K562 (cell line): ENCODE results near the gene GPRIN3. TPM values are rescaled to one million over a fixed set of nuclear protein-coding genes. Genes with fewer than 3 reads are reported as not detected.

Experiments
- ATAC-seq: fragments of 200-7000 bp; cut with Tn5 transposase; 3 replicates; pipeline ENCODE4 v1.9.1; 2020; ENCODE audit warnings: moderate library complexity
- BruUV-seq: library from RNA; stranded (reverse); fragments of 400-500 nt; replicated peaks from 2 replicates; lab custom pipeline; 2021; lab: Mats Ljungman, UMichigan
- CTCF ChIA-PET: fragments of 300-600 bp; formaldehyde crosslinking; extraction: SDS; loops from one replicate; lab custom pipeline; 2021; ENCODE audit warnings: low intra/inter-chr PET ratio; lab: Yijun Ruan, JAX
- POLR2A ChIA-PET: fragments of 300-600, 350-650 bp; sonication (Branson Sonifier 250); formaldehyde crosslinking; extraction: SDS; loops from one replicate; lab custom pipeline; 2021; ENCODE audit warnings: antibody characterized with exemption, inconsistent platforms; lab: Yijun Ruan, JAX
- DNase-seq, 4 experiments: peaks; one replicate each; pipeline versions ENCODE4 v3.0.0 to v3.0.0-alpha.2; 2011 to 2018; ENCODE audit warnings: low spot score in 3 of 4, mixed read lengths in 3 of 4; ENCODE audit errors: extremely low read depth in 1 of 4
- FAIRE-seq: peaks from 2 replicates; lab custom pipeline; 2011; peaks lifted over from hg19 to GRCh38; lab: Jason Lieb, UNC
- H2AFZ ChIP-seq: 2 replicates; pipeline ENCODE4 v1.6.0; 2011; ENCODE audit warnings: low read depth, low read length, control low read depth, inconsistent platforms
- H3K27ac ChIP-seq: fragments of 200-600 bp; 3 replicates; pipeline ENCODE4 v1.8.0; 2011; ENCODE audit warnings: low read depth, mild to moderate bottlenecking, control low read depth, inconsistent platforms, low read length, moderate library complexity, mixed read lengths; ENCODE audit errors: extremely low read depth
- H3K27me3 ChIP-seq, 2 experiments: fragments of 300-600 bp in 1 of 2; 2 replicates in 1 of 2; 3 replicates in 1 of 2; pipeline versions ENCODE4 v1.6.0 to v1.8.0; 2011; ENCODE audit warnings: inconsistent platforms in 2 of 2, low read length in 2 of 2, mild to moderate bottlenecking in 1 of 2, mixed read lengths in 1 of 2, moderate library complexity in 1 of 2; ENCODE audit not compliant: control insufficient read depth in 2 of 2, insufficient read depth in 2 of 2
- H3K36me3 ChIP-seq: fragments of 300-600 bp; 3 replicates; pipeline ENCODE4 v1.8.0; 2011; ENCODE audit warnings: mild to moderate bottlenecking, low read length, inconsistent platforms; ENCODE audit not compliant: control insufficient read depth, insufficient read depth
- H3K4me1 ChIP-seq, 2 experiments: fragments of 200-600 bp in 1 of 2; replicated peaks in 1 of 2; 2 replicates in 1 of 2; 3 replicates in 1 of 2; pipeline versions ENCODE4 v1.5.1 to v1.8.0; 2011; ENCODE audit warnings: inconsistent platforms in 2 of 2, low read length in 2 of 2, mild to moderate bottlenecking in 1 of 2, mixed read lengths in 1 of 2, moderate library complexity in 1 of 2; ENCODE audit not compliant: control insufficient read depth in 2 of 2, insufficient read depth in 2 of 2
- H3K4me2 ChIP-seq: 2 replicates; pipeline ENCODE4 v1.6.1; 2011; ENCODE audit warnings: low read length, control low read depth, inconsistent platforms, mixed read lengths; ENCODE audit not compliant: insufficient read depth
- H3K4me3 ChIP-seq: fragments of 200-600 bp; sonication (generic), shearing (Covaris generic); 2 replicates; pipeline ENCODE4 v1.5.1; 2016; ENCODE audit warnings: control low read depth, inconsistent platforms
- H3K79me2 ChIP-seq: fragments of 200-600 bp; 3 replicates; pipeline ENCODE4 v1.8.0; 2011; ENCODE audit warnings: low read length, inconsistent platforms; ENCODE audit not compliant: control insufficient read depth, insufficient read depth
- H3K9ac ChIP-seq, 2 experiments: 2 replicates each; pipeline versions ENCODE4 v1.6.0 to v1.6.1; 2011; ENCODE audit warnings: low read depth in 2 of 2, low read length in 2 of 2, control low read depth in 1 of 2, inconsistent platforms in 1 of 2, mild to moderate bottlenecking in 1 of 2, mixed read lengths in 1 of 2; ENCODE audit not compliant: insufficient read depth in 1 of 2
- H3K9me1 ChIP-seq: one replicate; pipeline ENCODE4 v1.6.0; 2011; ENCODE audit warnings: inconsistent platforms, mild to moderate bottlenecking, low read length, moderate library complexity; ENCODE audit not compliant: control insufficient read depth, insufficient read depth
- H3K9me3 ChIP-seq: replicated peaks from 2 replicates; pipeline ENCODE4 v1.5.1; 2011; ENCODE audit warnings: low read depth, low read length, inconsistent platforms; ENCODE audit not compliant: control insufficient read depth, insufficient read depth
- H4K20me1 ChIP-seq: replicated peaks from 2 replicates; pipeline ENCODE4 v1.6.1; 2011; ENCODE audit warnings: low read length, inconsistent platforms, mixed read lengths; ENCODE audit not compliant: control insufficient read depth, insufficient read depth
- CEBPB ChIP-seq: fragments of 450-650 bp; IDR thresholded peaks from 2 replicates; pipeline ENCODE4 v1.6.1; 2016; ENCODE audit warnings: missing genetic modification characterization, missing compliant biosample characterization
- CHCHD3 ChIP-seq: fragments of 250-450 bp; sonication (Bioruptor Pico); IDR thresholded peaks from 2 replicates; pipeline ENCODE4 v2.1.2; 2022; ENCODE audit warnings: mild to moderate bottlenecking
- LCOR ChIP-seq: sonication (generic); formaldehyde crosslinking; IDR thresholded peaks from 2 replicates; pipeline ENCODE4 v1.8.0; 2022; ENCODE audit warnings: mild to moderate bottlenecking, missing genetic modification reagents
- STAT6 ChIP-seq: sonication (generic); formaldehyde crosslinking; IDR thresholded peaks from 2 replicates; pipeline ENCODE4 v1.8.1; 2023; ENCODE audit warnings: mild to moderate bottlenecking, missing genetic modification reagents
- TAF1 ChIP-seq: IDR thresholded peaks from 2 replicates; pipeline ENCODE4 v1.6.1; 2011; ENCODE audit warnings: mild to moderate bottlenecking, low read length, moderate library complexity; ENCODE audit not compliant: insufficient read depth, control insufficient read depth, severe bottlenecking; ENCODE audit errors: extremely low read depth
- TAL1 ChIP-seq: fragments of 450-650 bp; IDR thresholded peaks from 2 replicates; pipeline ENCODE4 v1.6.1; 2016; ENCODE audit warnings: mild to moderate bottlenecking
- WGBS: fragments of 100-300 bp; shearing (Covaris generic); methylation state at CpG from one replicate; pipeline ENCODE4 v1.1.6; 2016; ENCODE audit warnings: low coverage, mixed read lengths; ENCODE audit not compliant: insufficient coverage; ENCODE audit errors: missing lambda C conversion rate; 5-methylcytosine and 5-hydroxymethylcytosine counted together
- in situ Hi-C: fragments of 300-500 bp; cut with MboI; formaldehyde crosslinking; loops from 4 replicates; pipeline ENCODE4 v1.15.0; 2018; ENCODE audit warnings: inconsistent platforms, mixed read lengths
- intact Hi-C: fragments of 100-400 bp; cut with micrococcal nuclease; formaldehyde crosslinking; loops from 2 replicates; pipeline ENCODE4 v1.14.2; 2022
- polyA plus RNA-seq, 8 experiments: library from polyadenylated mRNA; depleted of rRNA in 4 of 8; stranded (reverse) in 5 of 8; unstranded in 3 of 8; fragments of >200 nt; fragmentation: Nextera tagmentation in 2 of 8; fragmentation: Illumina TruSeq in 1 of 8; extraction: Ambion mirVana in 2 of 8; extraction: Trizol in 1 of 8; gene quantifications; 2 replicates each; pipeline versions ENCODE4 v1.2.1 to v1.2.3, GENCODE V29; 2011 to 2014; ENCODE audit warnings: inconsistent platforms in 1 of 8, missing spikeins in 1 of 8
- total RNA-seq, 7 experiments: library from RNA; depleted of rRNA in 6 of 7; stranded (reverse); fragments of >200 nt in 6 of 7; fragmentation: Illumina TruSeq in 2 of 7; extraction: Trizol in 2 of 7; gene quantifications; 2 replicates each; pipeline versions ENCODE4 v1.2.1 to v1.2.3, GENCODE V29; 2011 to 2021; ENCODE audit warnings: low replicate concordance in 1 of 7

Gene GPRIN3
- total and polyA plus RNA-seq, 9 of the 15 experiments (the other 6 are each of a cell fraction or from before 2014, with no cell fraction given) = 0.02 TPM; not detected in 8

GRCh38 chr4:89331197-89331596 is 23.6 kb upstream of the GPRIN3 start:
- Histone ChIP-seq H3K9me1 (no peaks in the 10 kb centered on the region), H3K4me2 (no peak overlapping the region), H4K20me1 (no peaks in the 10 kb centered on the region), H3K27me3 (no peaks in the 10 kb centered on the region)
- FAIRE-seq = no peak
- CTCF ChIA-PET = no interaction called here
- POLR2A ChIA-PET = no interaction called here
- in situ Hi-C loops = no loop called here
- TF ChIP-seq CHCHD3 (no peak), CEBPB (tag) (no peak), LCOR (CRISPR knock-in tag) (no peak), STAT6 (CRISPR knock-in tag) (no peak), TAF1 (no peak), TAL1 (no peak)
- TF ChIP-seq, all 486 proteins: peak for 0
- intact Hi-C loops = no loop called here
- H3K79me2 ChIP-seq = no peaks in the 10 kb centered on the region
- H3K4me3 ChIP-seq = no peak overlapping the region
- H3K9me3 ChIP-seq = no peaks in the 10 kb centered on the region
- no peak overlapping the region for H3K27ac ChIP-seq
- no peak for DNase-seq
- 0% methylated on average over 2 of the region's 2 CpGs for WGBS
- ATAC-seq = no peak
- BruUV-seq = no TSS peak
- no peaks in the 10 kb centered on the region for H3K4me1 ChIP-seq
- H2AFZ ChIP-seq = no peak overlapping the region
- no peak overlapping the region for H3K9ac ChIP-seq
- H3K36me3 ChIP-seq = no peaks in the 10 kb centered on the region
